Activated T-helper 1 cell treated with anti-CD3 and anti-CD28 coated beads, Interleukin-2, amount 50 U/mL, for 16 hours (primary cell): ENCODE measurements around the gene ACAT2.
"Not testable (repeated sequence)": the region's sequence is repeated elsewhere in the genome, so short reads cannot be mapped to it uniquely, and the experiment has no call there.

Experiments
- DNase-seq, 2 donors: peaks; one replicate each; pipeline ENCODE4 v3.0.0-alpha.2; 2020; ENCODE audit warnings: low read depth in 1 of 2, low spot score in 1 of 2

ACAT2 gene

DNA sequence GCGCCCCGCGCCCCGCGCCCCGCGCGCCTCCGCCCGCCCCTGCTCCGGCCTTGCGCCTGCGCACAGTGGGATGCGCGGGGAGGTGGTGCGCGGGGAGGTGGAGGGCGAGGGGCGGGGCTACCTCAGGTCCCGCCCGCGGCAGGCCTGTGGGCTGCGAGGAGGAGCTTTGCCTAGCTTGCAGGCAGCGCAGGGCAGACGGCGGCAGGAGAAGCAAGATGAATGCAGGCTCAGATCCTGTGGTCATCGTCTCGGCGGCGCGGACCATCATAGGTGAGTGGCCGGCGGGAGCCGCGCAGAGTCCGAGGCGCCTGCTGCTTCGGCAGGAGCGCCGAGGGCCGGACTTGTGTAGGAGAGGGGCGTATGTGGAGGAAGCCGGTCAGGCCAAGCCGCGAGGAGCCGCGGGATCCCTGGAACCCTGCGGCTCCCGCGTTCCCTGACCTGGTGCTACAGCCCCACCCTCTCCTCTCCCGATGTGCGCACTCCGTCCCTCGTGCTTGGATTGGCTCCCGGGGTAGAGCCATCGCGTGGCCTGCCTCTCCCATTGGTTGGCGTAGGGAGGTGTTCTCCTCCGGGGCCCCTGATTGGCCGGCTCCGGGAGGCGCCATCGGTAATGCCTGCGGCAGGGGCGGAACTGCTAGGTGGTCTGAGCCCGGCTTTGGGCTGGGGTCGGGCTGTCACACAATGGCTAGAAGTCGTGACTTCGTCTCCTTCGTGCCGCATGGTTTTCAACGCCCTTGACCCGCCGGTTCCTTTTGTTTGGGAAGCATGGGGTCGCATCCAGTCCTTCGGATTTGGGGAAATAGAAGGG, at the start of gene ACAT2:
Gene ACAT2, plus strand, starts transcription at position 173 of the 808 bp plus-strand sequence. Its CDS starts 43 bp downstream, at position 216.
- DNase-seq, result peak; percentile 78 to 89

DNA sequence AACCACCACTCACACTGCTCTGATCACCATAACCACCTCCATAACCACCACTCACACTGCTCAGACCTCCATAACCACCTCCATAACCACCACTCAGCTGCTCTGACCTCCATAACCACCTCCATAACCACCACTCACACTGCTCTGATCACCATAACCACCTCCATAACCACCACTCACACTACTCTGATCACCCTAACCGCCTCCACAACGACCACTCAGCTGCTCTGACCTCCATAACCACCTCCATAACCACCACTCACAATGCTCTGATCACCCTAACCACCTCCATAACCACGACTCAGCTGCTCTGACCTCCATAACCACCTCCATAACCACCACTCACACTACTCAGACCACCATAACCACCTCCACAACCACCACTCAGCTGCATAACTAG, 49.5 kb upstream of the ACAT2 start:
- not testable (repeated sequence) for DNase-seq

DNA sequence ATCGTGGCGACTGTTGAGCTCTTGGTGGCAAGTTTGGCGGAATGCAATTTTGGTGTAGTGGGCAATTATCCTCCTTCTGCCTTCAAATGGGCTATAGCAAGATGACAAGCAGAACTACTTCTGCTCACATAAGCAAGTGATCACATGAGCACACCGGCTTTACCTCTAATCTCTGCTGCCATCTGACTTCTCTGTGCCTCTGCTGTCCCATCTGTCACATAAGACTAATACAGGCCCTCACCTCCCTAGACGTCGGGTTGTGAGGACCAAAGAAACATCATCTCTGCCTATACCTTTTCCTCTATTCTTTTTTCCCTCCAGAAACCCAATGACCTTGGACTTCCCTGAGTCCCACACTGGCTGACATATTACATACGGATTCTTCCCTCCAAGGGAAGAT, 47.9 kb upstream of the ACAT2 start:
- no peak for DNase-seq

DNA sequence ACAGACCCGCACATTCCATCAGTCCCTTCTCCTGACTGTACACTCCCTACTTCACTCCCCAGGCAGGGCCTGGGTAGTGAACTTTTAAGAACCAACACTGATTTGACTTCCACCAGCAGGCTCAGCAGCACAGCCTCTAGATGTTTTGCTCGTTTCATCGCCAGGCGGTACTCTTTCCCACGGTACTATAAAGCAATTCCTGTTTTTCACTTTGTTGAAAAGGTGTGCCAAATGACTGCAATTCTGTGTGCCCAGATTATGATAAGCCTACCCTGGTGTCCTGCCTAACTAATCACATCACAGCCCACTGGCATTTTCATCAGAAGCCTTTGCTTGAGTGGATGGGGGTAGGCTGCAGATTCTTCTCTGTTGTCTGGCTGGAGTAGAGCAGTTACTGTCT, 47.4 kb upstream of the ACAT2 start:
- DNase-seq, result no peak

DNA sequence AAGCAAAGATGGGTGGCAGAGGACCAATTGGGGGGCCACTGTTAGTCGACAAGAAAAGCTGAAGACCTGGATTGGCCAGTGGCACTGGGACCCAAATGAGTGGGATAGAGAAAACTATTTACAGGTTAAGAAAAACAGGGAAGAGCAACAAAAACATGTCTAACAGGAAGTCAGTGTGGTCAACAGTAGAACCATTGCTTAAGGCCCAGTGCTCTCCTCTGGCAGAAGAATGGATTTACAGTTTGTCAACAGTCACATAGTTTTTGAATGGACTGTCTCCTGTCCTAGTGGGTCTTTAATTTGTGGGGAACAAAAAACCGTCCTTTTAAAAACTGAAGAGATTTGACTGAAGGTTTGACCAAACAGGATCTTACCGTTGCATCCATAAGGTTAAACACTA, 46.7 kb upstream of the ACAT2 start:
- DNase-seq, result no peak

DNA sequence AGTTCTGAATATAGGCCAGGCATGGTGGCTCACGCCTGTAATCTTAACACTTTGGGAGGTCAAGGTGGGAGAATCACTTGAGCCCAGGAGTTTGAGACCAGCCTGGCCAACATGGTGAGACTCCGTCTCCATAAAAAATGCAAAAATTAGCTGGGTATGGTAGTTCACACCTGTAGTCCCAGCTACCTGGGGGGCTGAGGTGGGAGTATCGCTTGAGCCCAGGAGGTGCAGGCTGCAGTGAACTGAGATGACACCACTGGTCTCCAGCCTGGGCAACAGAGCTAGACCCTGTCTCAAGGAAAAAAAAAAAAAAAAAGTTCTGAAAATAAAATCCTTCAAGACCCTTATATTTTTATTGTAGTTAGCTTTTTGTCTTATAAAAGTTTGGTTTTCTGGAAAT, 46.2 kb upstream of the ACAT2 start:
- DNase-seq, result no peak

DNA sequence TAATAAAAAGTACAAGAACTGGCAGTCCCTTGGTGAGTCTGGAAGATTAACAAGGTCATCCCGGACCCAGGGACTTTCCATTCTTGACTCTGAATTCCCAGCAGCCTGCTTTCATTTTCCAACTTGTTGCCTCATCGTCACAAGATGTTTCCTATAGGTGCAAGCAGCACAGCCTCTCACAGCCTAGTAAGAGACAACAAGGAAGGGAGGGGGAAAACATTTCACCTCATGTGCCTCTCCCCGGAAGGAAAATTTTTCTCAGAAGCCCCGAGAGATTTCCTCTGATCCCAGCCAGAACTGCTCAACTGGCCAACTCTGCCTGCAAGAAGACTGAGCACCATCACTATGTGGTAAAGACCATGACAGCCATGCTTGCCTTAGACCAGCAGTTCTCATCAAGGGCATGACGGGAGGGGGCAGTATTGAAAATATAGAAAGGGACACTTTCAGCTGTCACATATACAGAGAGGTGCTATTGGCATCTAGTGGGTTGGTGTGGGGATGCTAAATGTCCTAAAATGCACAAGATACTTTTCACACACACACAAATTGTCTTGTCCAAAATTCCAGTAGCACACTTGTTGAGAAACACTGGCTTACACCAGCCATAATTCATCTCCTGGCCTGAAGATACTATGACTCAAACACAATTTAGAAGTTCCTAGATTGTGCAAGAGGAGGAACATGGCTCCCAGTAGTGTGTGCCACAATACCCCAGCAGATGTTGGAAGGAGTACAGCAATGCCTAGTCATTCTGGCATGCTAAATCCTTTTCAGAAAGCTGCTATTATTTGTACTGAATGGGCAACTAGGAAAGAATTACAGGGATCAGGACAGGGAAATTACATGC, 45.4 kb upstream of the ACAT2 start:
- DNase-seq, result no peak

DNA sequence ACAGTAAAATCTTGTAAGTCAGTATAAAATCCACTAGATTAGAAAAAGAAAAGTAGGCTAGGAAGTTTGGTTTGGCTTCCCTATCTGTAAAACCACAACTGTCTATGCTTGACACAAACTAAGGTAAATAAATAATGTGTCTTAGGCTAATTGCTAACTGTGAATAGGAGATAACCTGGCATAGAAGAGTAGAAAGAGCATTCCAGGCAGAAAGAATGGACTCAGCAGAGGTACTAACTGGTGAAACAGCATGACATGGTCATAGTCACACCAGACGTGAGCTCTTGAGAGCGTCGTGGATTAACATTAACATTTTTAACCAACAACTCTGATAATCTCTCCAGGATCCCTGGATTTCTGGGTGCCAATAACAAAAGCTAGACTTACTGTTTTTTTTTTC, 43.2 kb upstream of the ACAT2 start:
- DNase-seq, result no peak

DNA sequence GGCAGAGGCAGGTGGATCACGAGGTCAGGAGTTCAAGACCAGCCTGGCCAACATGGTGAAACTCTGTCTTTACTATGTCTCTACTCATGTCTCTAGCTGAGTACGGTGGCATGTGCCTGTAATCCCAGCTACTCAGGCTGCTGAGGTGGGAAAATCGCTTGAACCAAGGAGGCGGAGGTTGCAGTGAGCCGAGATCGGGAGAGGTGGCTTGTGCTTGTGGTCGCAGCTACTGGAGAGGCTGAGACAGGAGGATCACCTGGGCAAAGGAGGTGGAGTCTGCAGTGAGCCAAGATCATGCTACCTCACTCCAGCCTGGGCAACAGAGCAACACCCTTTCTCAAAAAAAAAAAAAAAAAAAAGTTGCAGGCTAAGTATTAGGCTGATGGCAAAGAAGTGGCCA, 42.6 kb upstream of the ACAT2 start:
- DNase-seq, result no peak

DNA sequence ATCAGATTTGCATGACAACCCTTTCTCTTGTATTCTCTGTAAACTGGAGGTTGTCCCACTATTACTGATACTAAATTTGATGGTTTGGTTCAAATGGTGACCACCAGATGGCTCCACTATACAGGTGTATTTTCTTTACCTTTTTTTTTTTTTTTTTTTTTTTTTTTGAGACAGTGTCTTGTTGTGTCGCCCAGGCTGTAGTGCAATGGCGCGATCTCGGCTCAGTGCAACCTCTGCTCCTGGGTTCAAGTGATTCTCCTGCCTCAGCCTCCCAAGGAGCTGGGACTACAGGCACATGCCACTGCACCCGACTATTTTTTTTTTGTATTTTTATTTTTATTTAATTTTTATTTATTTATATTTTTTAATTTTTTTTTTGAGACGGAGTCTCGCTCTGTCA, 41.1 kb upstream of the ACAT2 start:
- no peak for DNase-seq

DNA sequence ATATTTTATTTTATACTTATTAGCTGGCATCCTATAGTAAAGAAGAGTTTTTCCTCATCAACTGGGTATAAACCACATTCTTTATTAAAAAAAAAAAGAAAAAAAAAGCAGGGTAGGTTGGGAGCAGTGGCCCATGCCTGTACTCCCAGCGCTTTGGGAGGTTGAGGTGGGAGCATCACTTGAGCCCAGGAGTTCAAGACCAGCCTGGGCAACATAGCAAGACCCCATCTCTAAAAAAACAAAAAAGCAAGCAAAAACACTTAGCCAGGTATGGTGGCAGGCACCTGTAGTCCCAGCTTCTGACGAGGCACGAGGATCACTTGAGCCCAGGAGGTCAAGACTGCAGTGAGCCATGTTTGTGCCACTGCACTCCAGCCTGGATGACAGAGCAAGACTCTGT, 39.9 kb upstream of the ACAT2 start:
- DNase-seq, result not testable (repeated sequence)

DNA sequence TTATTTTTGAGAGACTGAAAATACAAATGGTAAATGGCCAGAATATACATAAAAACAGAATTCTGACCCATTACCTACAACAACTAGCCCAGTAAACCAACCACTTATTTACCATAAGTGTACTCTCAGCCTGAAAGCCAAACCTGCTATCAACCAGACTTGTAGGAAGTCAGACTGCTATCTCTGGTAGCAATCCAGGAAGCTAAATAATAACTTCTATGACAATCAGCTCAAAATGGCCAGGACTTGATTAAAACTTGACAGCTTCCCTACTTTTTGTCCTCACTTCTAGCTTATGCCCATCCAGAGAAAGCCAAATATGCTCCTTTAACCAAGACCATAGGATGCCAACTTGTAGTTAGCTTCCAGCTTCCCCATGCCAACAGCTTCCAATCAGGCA, 39.2 kb upstream of the ACAT2 start:
- no peak for DNase-seq

DNA sequence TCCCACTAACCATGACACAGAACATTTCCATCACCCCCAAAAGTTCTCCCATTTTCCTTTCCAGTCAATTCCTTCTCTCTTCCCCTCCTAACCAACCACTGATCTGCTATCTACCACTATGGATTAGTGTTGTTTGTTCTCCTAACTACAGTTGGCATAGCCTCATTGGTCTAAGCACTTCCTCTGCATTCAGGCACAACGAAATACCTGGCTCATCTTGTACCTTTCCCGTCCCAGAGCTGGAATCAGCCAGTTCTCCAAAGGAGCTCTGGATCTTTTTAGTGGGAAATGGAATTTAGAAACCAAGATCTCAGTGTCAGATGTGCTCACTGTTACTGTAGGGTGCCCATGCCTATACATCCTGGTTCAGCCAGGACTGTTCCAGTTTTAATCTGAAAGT, 38.6 kb upstream of the ACAT2 start:
- no peak for DNase-seq

DNA sequence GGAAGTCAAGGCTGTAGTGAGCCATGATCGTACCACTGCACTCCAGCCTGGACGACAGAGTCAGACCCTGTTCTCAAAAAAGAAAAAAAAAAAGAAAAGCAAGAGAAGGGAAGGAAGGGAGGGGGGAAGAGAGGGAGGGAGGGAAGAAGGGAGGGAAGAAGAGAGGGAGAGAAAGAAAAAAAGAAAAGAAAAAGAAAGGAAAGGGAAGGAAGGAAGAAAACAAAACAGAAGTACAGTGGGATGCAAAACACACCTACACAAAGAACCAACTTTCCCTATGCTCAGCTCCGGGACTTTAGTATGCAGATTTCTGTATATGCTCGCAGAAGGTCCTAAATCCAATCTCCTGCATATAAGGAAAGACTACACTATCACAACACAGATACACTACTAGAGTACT, 37.1 kb upstream of the ACAT2 start:
- DNase-seq, result no peak

DNA sequence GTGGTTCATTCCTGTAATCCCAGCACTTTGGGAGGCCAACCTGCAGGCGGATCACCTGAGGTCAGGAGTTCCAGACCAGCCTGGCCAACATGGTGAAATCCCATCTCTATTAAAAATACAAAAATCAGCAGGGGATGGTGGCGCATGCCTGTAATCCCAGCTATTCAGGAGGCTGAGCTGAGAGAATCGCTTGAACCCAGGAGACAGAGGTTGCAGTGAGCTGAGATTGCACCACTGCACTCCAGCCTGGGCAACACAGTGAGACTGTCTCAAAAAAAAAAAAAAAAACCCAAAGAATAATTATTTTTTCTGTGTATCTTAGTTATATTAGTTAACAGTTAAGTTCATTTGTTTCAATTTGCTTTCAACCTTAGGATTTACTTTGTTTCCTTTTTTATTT, 36.6 kb upstream of the ACAT2 start:
- not testable (repeated sequence) for DNase-seq

DNA sequence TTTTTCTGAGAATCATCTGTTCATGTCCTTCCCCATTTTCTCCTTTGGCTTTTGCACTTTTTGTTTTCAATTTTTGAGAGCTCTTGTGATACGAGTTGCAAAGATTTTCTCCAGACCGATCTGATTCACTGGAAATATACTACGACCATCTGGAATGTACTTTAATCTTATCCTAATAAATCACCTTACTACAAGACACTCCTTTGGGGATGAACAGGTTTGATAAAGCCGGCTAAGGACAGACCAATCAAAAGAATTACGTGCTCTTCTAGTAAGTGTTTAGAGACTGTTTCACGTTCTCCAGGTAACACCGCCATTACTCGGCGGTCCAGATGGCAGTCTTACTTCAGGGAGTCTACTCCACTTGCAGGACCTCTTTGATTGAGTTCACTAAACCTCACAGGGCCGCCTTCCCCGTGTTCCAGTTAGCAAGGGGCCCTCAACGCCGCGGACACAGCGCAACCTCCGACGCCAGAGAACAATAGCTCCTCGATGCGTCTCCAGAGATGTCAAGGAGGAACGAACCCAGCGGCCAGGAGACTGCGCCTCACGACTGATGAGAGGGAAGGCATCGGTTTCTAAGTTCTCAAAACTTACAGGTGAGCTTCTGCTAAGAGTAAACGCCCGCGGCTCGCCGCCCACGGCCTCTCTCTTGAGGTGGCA, 35.5 kb upstream of the ACAT2 start:
- no peak for DNase-seq

DNA sequence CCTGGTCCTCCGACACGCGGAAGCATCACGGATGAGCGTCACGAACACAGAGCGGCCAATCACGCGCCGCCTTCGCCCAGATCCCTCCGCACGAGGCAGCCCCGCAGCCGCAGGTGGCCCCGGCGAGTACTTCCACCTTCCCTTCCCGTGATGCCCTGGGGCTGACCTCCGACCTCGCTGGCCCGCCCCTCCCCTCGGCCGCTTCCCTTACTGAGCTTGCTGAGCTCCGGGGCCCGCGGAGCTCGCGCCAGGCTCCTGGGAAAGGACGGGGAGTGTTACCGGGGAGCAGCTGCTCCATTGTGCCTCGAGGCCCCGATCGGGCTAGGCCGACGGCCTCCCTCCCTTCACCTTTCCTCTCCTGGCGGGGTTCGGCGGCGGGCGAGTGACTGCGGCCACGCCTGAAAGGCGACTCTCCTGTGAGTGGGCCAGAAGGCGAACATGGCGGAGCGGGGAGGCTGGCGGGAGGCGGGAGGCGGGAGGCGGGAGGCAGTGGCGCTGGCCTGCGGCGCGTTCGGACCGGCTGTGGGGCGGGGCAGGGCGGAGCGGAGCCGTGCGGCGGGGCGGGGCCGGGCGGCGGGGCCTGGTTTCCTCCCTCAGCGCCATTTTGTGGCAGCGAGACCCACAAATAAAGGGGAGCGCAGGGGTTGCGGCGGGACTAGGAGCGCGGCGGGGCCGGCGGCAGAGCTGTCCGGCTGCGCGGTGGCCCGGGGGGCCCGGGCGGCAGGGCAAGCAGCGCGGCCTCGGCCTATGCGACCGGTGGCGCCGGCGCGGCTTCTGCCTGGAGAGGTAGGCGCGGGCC, 34.7 kb upstream of the ACAT2 start, which contains the start of gene WTAP:
Gene WTAP, plus strand, starts transcription at position 589 of the 799 bp plus-strand sequence. CDS start 8,760 bp downstream, outside the sequence.
- DNase-seq, result peak; percentile 96

DNA sequence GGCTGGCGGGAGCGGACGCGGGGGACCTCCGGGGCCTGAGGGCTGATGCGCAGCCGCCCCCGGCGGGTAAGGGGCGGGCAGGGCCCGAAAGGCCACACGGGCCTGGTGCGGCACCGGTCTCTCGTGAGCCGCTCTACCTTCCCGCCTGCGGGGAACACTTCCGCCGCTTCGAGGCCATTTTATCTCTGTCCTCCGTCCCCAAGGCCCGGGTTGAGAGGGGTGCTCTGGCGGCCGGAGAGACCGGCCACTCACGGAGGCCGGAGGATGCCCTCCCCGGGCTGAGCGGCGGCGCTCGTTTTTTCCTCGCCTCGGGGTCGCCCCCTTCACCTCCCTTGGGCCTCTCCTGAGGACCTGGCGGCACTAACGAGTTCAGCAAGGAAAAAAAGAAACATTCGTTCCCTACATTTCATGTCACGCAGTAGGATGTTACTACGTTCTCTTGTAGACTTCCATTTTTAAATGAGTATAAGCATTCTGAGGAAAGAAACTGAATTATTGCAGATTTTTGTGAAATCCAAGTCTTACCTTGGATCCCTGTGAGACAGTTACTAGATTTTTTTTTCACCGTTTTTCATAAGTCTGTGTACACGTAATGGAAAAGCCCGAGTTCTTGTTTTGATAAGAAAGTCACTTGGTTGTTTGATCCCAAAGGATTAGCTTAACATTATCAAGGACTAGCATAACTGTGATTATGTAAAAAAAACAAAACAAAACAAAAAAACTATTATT, 34.0 kb upstream of the ACAT2 start:
- peak in 1 of 2 donors; percentile 25 for DNase-seq

DNA sequence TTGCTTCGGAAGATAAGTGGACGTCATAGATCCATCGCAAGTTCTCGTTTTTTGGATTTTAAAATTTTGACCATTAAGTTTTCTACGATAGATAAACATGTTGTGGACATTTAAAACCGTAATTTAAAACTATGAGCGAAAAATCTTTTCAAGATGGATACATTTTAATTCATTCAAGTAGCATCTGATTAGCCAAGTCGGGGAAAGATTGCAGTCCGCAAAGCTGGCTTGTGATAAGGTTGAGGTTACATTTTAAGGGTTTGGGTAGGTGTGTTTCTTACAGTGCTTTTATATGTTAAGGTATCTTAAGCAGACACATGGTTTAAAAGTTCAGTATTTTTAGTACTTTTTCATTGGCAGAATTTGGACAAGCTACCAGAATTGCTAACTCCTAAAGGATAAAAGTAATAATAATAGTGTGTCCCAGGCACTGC, 33.3 kb upstream of the ACAT2 start:
- no peak for DNase-seq
